Stimulated activated CD4-positive, alpha-beta T cell treated with anti-CD3 and anti-CD28 coated beads, Interleukin-2, amount 100 ng/mL, for 24 hours (primary cell): ENCODE data around the gene CALHM1.

Source experiments
- DNase-seq, 2 donors: peaks; one replicate each; pipeline ENCODE4 v3.0.0-alpha.2; 2020

Gene CALHM1

GRCh38 chr10:103452506-103453230 is 6.0 kb downstream of the CALHM1 start:
- DNase-seq, result no peak

GRCh38 chr10:103451831-103452505 is 6.7 kb downstream of the CALHM1 start, which contains the start of gene CALHM2:
Gene CALHM2, minus strand, starts transcription at chr10:103452370. Its CDS starts 2,429 bp downstream, at chr10:103449941.
- DNase-seq, result peak; percentile 68 to 74

- DNase-seq, result peak; percentile 40 to 53
Measured at GRCh38 chr10:103451091-103451813, 7.4 kb downstream of the CALHM1 start.

GRCh38 chr10:103450201-103450695 is 8.5 kb downstream of the CALHM1 start:
- no peak for DNase-seq

GRCh38 chr10:103449208-103450144 is 9.2 kb downstream of the CALHM1 start:
- no peak for DNase-seq

GRCh38 chr10:103448746-103449145 is 10.0 kb downstream of the CALHM1 start:
- no peak for DNase-seq

- DNase-seq, result no peak
Measured at GRCh38 chr10:103447187-103447586, 11.5 kb downstream of the CALHM1 start.

GRCh38 chr10:103445767-103446567 is 12.7 kb downstream of the CALHM1 start:
- no peak for DNase-seq

- DNase-seq, result no peak
Measured at GRCh38 chr10:103445366-103445765, 13.3 kb downstream of the CALHM1 start.

GRCh38 chr10:103444478-103444877 is 14.2 kb downstream of the CALHM1 start:
- no peak for DNase-seq

- DNase-seq, result no peak
Measured at GRCh38 chr10:103443475-103444185, 15.1 kb downstream of the CALHM1 start.

GRCh38 chr10:103442031-103442461 is 16.7 kb downstream of the CALHM1 start:
- no peak for DNase-seq

- DNase-seq, result no peak
Measured at GRCh38 chr10:103441611-103442010, 17.1 kb downstream of the CALHM1 start.

GRCh38 chr10:103441206-103441605 is 17.5 kb downstream of the CALHM1 start:
- no peak for DNase-seq

- DNase-seq, result no peak
Measured at GRCh38 chr10:103440416-103440815, 18.3 kb downstream of the CALHM1 start.

- no peak for DNase-seq
Measured at GRCh38 chr10:103439776-103440175, 18.9 kb downstream of the CALHM1 start.

GRCh38 chr10:103433858-103434257 is 24.8 kb downstream of the CALHM1 start:
- DNase-seq, result no peak

- no peak for DNase-seq
Measured at GRCh38 chr10:103431902-103432301, 26.8 kb downstream of the CALHM1 start.

- no peak for DNase-seq
Measured at GRCh38 chr10:103429647-103430046, 29.1 kb downstream of the CALHM1 start.

- no peak for DNase-seq
Measured at GRCh38 chr10:103428989-103429643, 29.6 kb downstream of the CALHM1 start.
